ENCODE results near the gene OR5B2.

The OR5B2 gene

GRCh38 chr11:58428021-58428420, at the start of gene OR5B2:
Gene OR5B2, minus strand, starts transcription at chr11:58428121. Its CDS starts 4,860 bp downstream, at chr11:58423261.
- Histone ChIP-seq H3K4me2 (ENCODE audit: low read length) (no peak within 1 kb of the TSS), H2AFZ (ENCODE audit: low read length) (no peak within 1 kb of the TSS), H3F3A (ENCODE audit: insufficient read depth, low read length) (no peaks in the 10 kb centered on the region), H3K27ac (ENCODE audit: low read depth, low read length, poor library complexity, severe bottlenecking) (no peak within 1 kb of the TSS), H3K36me3 (ENCODE audit: insufficient read depth, low read length) (no peaks in the 10 kb centered on the region), H3K9me3 (ENCODE audit: low read length) (no peaks in the 10 kb centered on the region), H3K9me2 (ENCODE audit: low read depth, low read length) (no peaks in the 10 kb centered on the region), H3K79me2 (ENCODE audit: insufficient read depth, low read length) (no peaks in the 10 kb centered on the region), H3K4me1 (ENCODE audit: insufficient read depth, low read length, severe bottlenecking) (no peaks in the 10 kb centered on the region), H4K20me1 (ENCODE audit: insufficient read depth, low read length) (no peaks in the 10 kb centered on the region), H3K9ac (ENCODE audit: low read length) (no peak within 1 kb of the TSS), H3K4me3 (ENCODE audit: low read depth, low read length, poor library complexity, severe bottlenecking) (no peak within 1 kb of the TSS), H3K27me3 (ENCODE audit: insufficient read depth, low read length) (no peaks in the 10 kb centered on the region)
- TF ChIP-seq CTCF (IDR thresholded peaks at IDR 0.05; ENCODE audit: low read length) (no peak), EZH2 (IDR thresholded peaks at IDR 0.05; ENCODE audit: borderline replicate concordance, low read length) (no peak)

- no peak overlapping the region for H3K4me3 ChIP-seq (ENCODE audit: low read depth, low read length, poor library complexity, severe bottlenecking)
- H3K4me1 ChIP-seq (ENCODE audit: insufficient read depth, low read length, severe bottlenecking): no peaks in the 10 kb centered on the region
- no peaks in the 10 kb centered on the region for H3K36me3 ChIP-seq (ENCODE audit: insufficient read depth, low read length)
- H3K9me2 ChIP-seq (ENCODE audit: low read depth, low read length): no peaks in the 10 kb centered on the region
- no peak overlapping the region for H3K4me2 ChIP-seq (ENCODE audit: low read length)
- no peak overlapping the region for H2AFZ ChIP-seq (ENCODE audit: low read length)
- no peaks in the 10 kb centered on the region for H3F3A ChIP-seq (ENCODE audit: insufficient read depth, low read length)
- H4K20me1 ChIP-seq (ENCODE audit: insufficient read depth, low read length): no peaks in the 10 kb centered on the region
- peaks cover 7% of the 10 kb centered on the region for H3K9me3 ChIP-seq (ENCODE audit: low read length)
- no peak for TF ChIP-seq CTCF (IDR thresholded peaks at IDR 0.05; ENCODE audit: low read length)
- TF ChIP-seq EZH2 (IDR thresholded peaks at IDR 0.05; ENCODE audit: borderline replicate concordance, low read length): no peak
- H3K27me3 ChIP-seq (ENCODE audit: insufficient read depth, low read length): no peaks in the 10 kb centered on the region
- no peak overlapping the region for H3K27ac ChIP-seq (ENCODE audit: low read depth, low read length, poor library complexity, severe bottlenecking)
- no peak overlapping the region for H3K9ac ChIP-seq (ENCODE audit: low read length)
- H3K79me2 ChIP-seq (ENCODE audit: insufficient read depth, low read length): no peaks in the 10 kb centered on the region
Observed at GRCh38 chr11:58471892-58472291, 44.0 kb upstream of the OR5B2 start.

GRCh38 chr11:58466293-58466692, 38.4 kb upstream of the OR5B2 start:
- Histone ChIP-seq H2AFZ (ENCODE audit: low read length) (no peak overlapping the region), H3K27me3 (ENCODE audit: insufficient read depth, low read length) (no peaks in the 10 kb centered on the region)

More at GRCh38 chr11:58466293-58466692, 38.4 kb upstream of the OR5B2 start:
- Histone ChIP-seq H3K4me3 (ENCODE audit: low read depth, low read length, poor library complexity, severe bottlenecking) (no peak overlapping the region), H4K20me1 (ENCODE audit: insufficient read depth, low read length) (no peaks in the 10 kb centered on the region), H3K9ac (ENCODE audit: low read length) (no peak overlapping the region), H3F3A (ENCODE audit: insufficient read depth, low read length) (no peaks in the 10 kb centered on the region), H3K79me2 (ENCODE audit: insufficient read depth, low read length) (no peaks in the 10 kb centered on the region), H3K4me2 (ENCODE audit: low read length) (no peak overlapping the region), H3K36me3 (ENCODE audit: insufficient read depth, low read length) (no peaks in the 10 kb centered on the region), H3K27ac (ENCODE audit: low read depth, low read length, poor library complexity, severe bottlenecking) (no peak overlapping the region), H3K9me3 (ENCODE audit: low read length) (no peaks in the 10 kb centered on the region; the same call in 1 of the 2 replicates), H3K4me1 (ENCODE audit: insufficient read depth, low read length, severe bottlenecking) (no peaks in the 10 kb centered on the region), H3K9me2 (ENCODE audit: low read depth, low read length) (no peaks in the 10 kb centered on the region)
- TF ChIP-seq CTCF (IDR thresholded peaks at IDR 0.05; ENCODE audit: low read length) (no peak), EZH2 (IDR thresholded peaks at IDR 0.05; ENCODE audit: borderline replicate concordance, low read length) (no peak)

Data from OCI-LY1 (cell line).